T-cell (primary cell): ENCODE data around the gene TRNT1. TPM values are rescaled to one million over a fixed set of nuclear protein-coding genes. Genes with fewer than 3 reads are reported as not detected.

Experiments used
- ATAC-seq, 4 experiments: fragments of 200-7000 bp in 3 of 4; fragments of 150-1000 bp in 1 of 4; cut with Tn5 transposase; replicated peaks in 1 of 4; 1 replicate in 3 of 4; 2 replicates in 1 of 4; pipeline ENCODE4 v1.10.0; 2021; ENCODE audit warnings: moderate library complexity in 3 of 4, mild to moderate bottlenecking in 2 of 4, moderate number of reproducible peaks in 1 of 4
- CTCF ChIA-PET, 2 donors: fragments of 300-600 bp; sonication (Branson Sonifier 250); formaldehyde crosslinking; loops; one replicate each; lab custom pipeline; 2022; ENCODE audit warnings: antibody characterized with exemption in 2 of 2; lab: Charles Lee
- POLR2A ChIA-PET, 2 donors: fragments of 300-600 bp; sonication (Branson Sonifier 250); formaldehyde crosslinking; loops; one replicate each; lab custom pipeline; 2022; ENCODE audit warnings: antibody characterized with exemption in 2 of 2; lab: Charles Lee
- DNase-seq, 35 experiments: peaks; one replicate each; pipeline versions ENCODE4 v3.0.0 to v3.0.0-alpha.2; 2013 to 2023
- H3K27ac ChIP-seq: one replicate; pipeline ENCODE4 v1.5.1; 2013; ENCODE audit warnings: low read length
- H3K27me3 ChIP-seq, 2 experiments: replicated peaks in 1 of 2; 1 replicate in 1 of 2; 2 replicates in 1 of 2; pipeline versions ENCODE4 v1.6.1 to v1.7.0; 2013; ENCODE audit warnings: low read length in 1 of 2, mixed read lengths in 1 of 2; ENCODE audit not compliant: control insufficient read depth in 2 of 2, insufficient read depth in 2 of 2; ENCODE audit errors: extremely low read depth in 1 of 2
- H3K36me3 ChIP-seq, 2 donors: 1 replicate in 1 of 2; 2 replicates in 1 of 2; pipeline versions ENCODE4 v1.6.1 to v1.7.0; 2013; ENCODE audit warnings: low read length in 1 of 2; ENCODE audit not compliant: control insufficient read depth in 2 of 2, insufficient read depth in 1 of 2; ENCODE audit errors: extremely low read depth in 1 of 2
- H3K4me1 ChIP-seq, 2 experiments: 1 replicate in 1 of 2; 2 replicates in 1 of 2; pipeline versions ENCODE4 v1.6.1 to v1.7.0; 2013; ENCODE audit warnings: low read length in 2 of 2, mixed read lengths in 1 of 2; ENCODE audit not compliant: insufficient read depth in 2 of 2, control insufficient read depth in 1 of 2; ENCODE audit errors: extremely low read depth in 1 of 2
- H3K4me3 ChIP-seq, 2 donors: 1 replicate in 1 of 2; 2 replicates in 1 of 2; pipeline versions ENCODE4 v1.5.1 to v1.7.0; 2013; ENCODE audit warnings: mild to moderate bottlenecking in 2 of 2, low read length in 1 of 2, moderate library complexity in 1 of 2; ENCODE audit not compliant: control insufficient read depth in 1 of 2; ENCODE audit errors: extremely low read depth in 1 of 2
- H3K9me3 ChIP-seq: 2 replicates; pipeline ENCODE4 v1.7.0; 2013
- H3K27ac Mint-ChIP-seq, 2 donors: one replicate each; pipeline ENCODE4 v1.8.0; 2020 to 2021; ENCODE audit warnings: mild to moderate bottlenecking in 2 of 2, mixed read lengths in 2 of 2
- H3K27me3 Mint-ChIP-seq, 2 donors: one replicate each; pipeline ENCODE4 v1.8.0; 2021 to 2022; ENCODE audit warnings: mixed read lengths in 2 of 2
- H3K36me3 Mint-ChIP-seq: one replicate; pipeline ENCODE4 v1.8.0; 2021; ENCODE audit warnings: mixed read lengths
- H3K4me1 Mint-ChIP-seq, 3 donors: one replicate each; pipeline ENCODE4 v1.8.0; 2020 to 2022; ENCODE audit warnings: mixed read lengths in 3 of 3, mild to moderate bottlenecking in 1 of 3
- H3K4me3 Mint-ChIP-seq, 3 donors: one replicate each; pipeline ENCODE4 v1.8.0; 2020 to 2022; ENCODE audit warnings: mild to moderate bottlenecking in 3 of 3, mixed read lengths in 3 of 3, moderate library complexity in 3 of 3
- H3K9me3 Mint-ChIP-seq, 3 donors: one replicate each; pipeline ENCODE4 v1.8.0; 2020 to 2022; ENCODE audit warnings: mixed read lengths in 3 of 3
- WGBS: methylation state at CpG from one replicate; pipeline ENCODE4 v1.1.5; 2013; ENCODE audit warnings: missing lambda C conversion rate; ENCODE audit not compliant: insufficient coverage; 5-methylcytosine and 5-hydroxymethylcytosine counted together
- total RNA-seq, 35 experiments: library from RNA in 6 of 35; stranded (reverse) in 6 of 35; fragments of 120-200 nt in 1 of 35; gene quantifications; one replicate each; pipeline versions ENCODE4 v1.2.1 to v1.2.4 and lab custom pipeline; 2013 to 2026

Gene TRNT1
- total RNA-seq, 5 donors from 2014 or later (not counting 1 experiment from before 2014, with no cell fraction given): 28.6 to 38.9 (median 37.5) TPM

GRCh38 chr3:3189961-3190360 is 63.2 kb downstream of the TRNT1 start:
- H3K27me3 Mint-ChIP-seq: no peaks in the 10 kb centered on the region
- Histone ChIP-seq H3K36me3 (no peaks in the 10 kb centered on the region), H3K4me3 (no peak overlapping the region), H3K4me1 (peaks cover 18 to 39% of the 10 kb centered on the region in 2 experiments), H3K27ac (peak overlapping the region; percentile 21), H3K9me3 (peaks cover 2% of the 10 kb centered on the region), H3K27me3 (no peaks in the 10 kb centered on the region)
- ChIA-PET POLR2A (interaction anchor here in 1 of 2 donors (0.9 kb wide), 1 partner anchor 13 kb away, joined by 3 read pairs; no protein-coding TSS in a partner anchor), CTCF (interaction anchor here in 1 of 2 donors (0.6 kb wide), 1 partner anchor 432 kb away, joined by 3 read pairs; no protein-coding TSS in a partner anchor)
- no CpG with 5 or more reads among the region's 1 CpG for WGBS
- no peak for DNase-seq
- peaks cover 47 to 49% (median 49%) of the 10 kb centered on the region in 3 donors for H3K4me1 Mint-ChIP-seq
- ATAC-seq: no peak
- H3K4me3 Mint-ChIP-seq: peak overlapping the region in 1 of 3 donors; percentile 23
- H3K27ac Mint-ChIP-seq: peak overlapping the region; percentile 89 to 91
- H3K36me3 Mint-ChIP-seq: peaks cover 8% of the 10 kb centered on the region
- peaks cover 11 to 15% (median 15%) of the 10 kb centered on the region in 3 donors for H3K9me3 Mint-ChIP-seq

GRCh38 chr3:3191675-3192285 is 65.0 kb downstream of the TRNT1 start:
- H3K27me3 ChIP-seq: no peaks in the 10 kb centered on the region
- no CpG with 5 or more reads among the region's 4 CpGs for WGBS
- Mint-ChIP-seq H3K4me1 (peaks cover 52 to 61% (median 53%) of the 10 kb centered on the region in 3 donors), H3K9me3 (peaks cover 0 to 5% (median 3%) of the 10 kb centered on the region in 3 donors), H3K27ac (peak overlapping the region; percentile 96), H3K4me3 (peak overlapping the region; percentile 32 to 78 (median 58)), H3K36me3 (no peaks in the 10 kb centered on the region), H3K27me3 (no peaks in the 10 kb centered on the region)
- ChIA-PET POLR2A (interaction anchor here in 1 of 2 donors (0.7 kb wide), 2 partner anchors 19 to 188 kb away, joined by 3 read pairs; no protein-coding TSS in a partner anchor), CTCF (interaction anchor here (0.6 to 1.4 kb wide), 7 partner anchors 9 to 21 kb away, joined by 3 to 13 read pairs (median 3); partner anchors contain the start of gene CRBN (in 1 of the 2))
- peak overlapping the region; percentile 75 for H3K27ac ChIP-seq
- H3K4me3 ChIP-seq: peak overlapping the region in 1 of 2 donors; percentile 20
- H3K9me3 ChIP-seq: peaks cover 1% of the 10 kb centered on the region
- DNase-seq (peak in 13 of 35 experiments; percentile 5 to 58 (median 19)), ATAC-seq (peak; percentile 85 to 91 (median 88))
- H3K4me1 ChIP-seq: peaks cover 18 to 39% of the 10 kb centered on the region in 2 experiments
- H3K36me3 ChIP-seq: no peaks in the 10 kb centered on the region

DNA sequence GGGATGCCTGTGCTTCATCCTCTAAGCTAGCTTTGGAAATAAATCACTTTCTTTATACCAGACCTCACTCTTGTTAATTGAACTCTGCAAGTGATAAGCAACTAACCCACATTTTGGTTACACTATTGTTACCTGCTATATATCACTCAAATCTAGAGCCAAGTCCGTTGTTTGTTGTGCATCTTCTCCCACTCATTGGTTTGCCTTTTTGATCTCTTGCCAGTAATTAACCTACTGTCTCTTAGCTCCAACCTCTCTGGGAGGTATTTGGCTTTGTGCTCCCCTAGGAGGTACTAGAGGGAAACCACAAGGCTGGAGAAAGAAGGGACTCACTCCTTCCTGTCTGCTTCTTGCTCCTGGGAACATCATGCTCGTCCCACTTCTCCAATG is 65.5 kb downstream of the TRNT1 start:
- peak overlapping the region in 1 of 2 donors; percentile 20 for H3K4me3 ChIP-seq

GRCh38 chr3:3194861-3195260 is 68.1 kb downstream of the TRNT1 start:
- ATAC-seq (no peak), DNase-seq (no peak)
- no peaks in the 10 kb centered on the region for H3K9me3 Mint-ChIP-seq
- H3K4me1 Mint-ChIP-seq: peaks cover 42 to 49% (median 42%) of the 10 kb centered on the region in 3 donors
- Histone ChIP-seq H3K27ac (no peak overlapping the region), H3K36me3 (no peaks in the 10 kb centered on the region), H3K4me1 (peaks cover 15 to 28% of the 10 kb centered on the region in 2 experiments), H3K9me3 (no peaks in the 10 kb centered on the region), H3K27me3 (no peaks in the 10 kb centered on the region), H3K4me3 (no peak overlapping the region)
- ChIA-PET CTCF (interaction anchor here in 1 of 2 donors (0.7 to 2.3 kb wide), 2 partner anchors 17 to 1926 kb away, joined by 3 to 6 read pairs; no protein-coding TSS in a partner anchor), POLR2A (no interaction called here)
- H3K36me3 Mint-ChIP-seq: no peaks in the 10 kb centered on the region
- H3K4me3 Mint-ChIP-seq: no peak overlapping the region
- peak overlapping the region in 1 of 2 donors; percentile 42 for H3K27ac Mint-ChIP-seq
- H3K27me3 Mint-ChIP-seq: no peaks in the 10 kb centered on the region

More for the DNA sequence above, 65.5 kb downstream of the TRNT1 start:
- H3K9me3 Mint-ChIP-seq: peaks cover 0 to 4% (median 2%) of the 10 kb centered on the region in 3 donors
- ChIA-PET POLR2A (interaction anchor here in 1 of 2 donors (0.7 kb wide), 1 partner anchor 19 kb away, joined by 3 read pairs; no protein-coding TSS in a partner anchor), CTCF (interaction anchor here (0.6 to 1.4 kb wide), 7 partner anchors 8 to 21 kb away, joined by 3 to 13 read pairs (median 3); partner anchors contain the start of gene CRBN (in 1 of the 2))
- peak in 1 of 35 experiments; percentile 17 for DNase-seq
- Histone ChIP-seq H3K4me1 (peaks cover 18 to 39% of the 10 kb centered on the region in 2 experiments), H3K9me3 (no peaks in the 10 kb centered on the region), H3K27ac (peak overlapping the region; percentile 75), H3K36me3 (no peaks in the 10 kb centered on the region), H3K27me3 (no peaks in the 10 kb centered on the region)
- peak; percentile 35 to 55 (median 42) for ATAC-seq
- peaks cover 53 to 61% (median 53%) of the 10 kb centered on the region in 3 donors for H3K4me1 Mint-ChIP-seq
- H3K36me3 Mint-ChIP-seq: no peaks in the 10 kb centered on the region
- WGBS: 14% methylated on average over 1 of the region's 2 CpGs
- H3K4me3 Mint-ChIP-seq: peak overlapping the region; percentile 32 to 78 (median 58)
- peak overlapping the region; percentile 96 for H3K27ac Mint-ChIP-seq
- H3K27me3 Mint-ChIP-seq: no peaks in the 10 kb centered on the region

- no peak overlapping the region for H3K27ac Mint-ChIP-seq
- no peak overlapping the region for H3K4me3 Mint-ChIP-seq
- Histone ChIP-seq H3K27me3 (no peaks in the 10 kb centered on the region), H3K4me3 (no peak overlapping the region), H3K27ac (no peak overlapping the region), H3K9me3 (no peaks in the 10 kb centered on the region), H3K4me1 (peaks cover 12 to 18% of the 10 kb centered on the region in 2 experiments), H3K36me3 (no peaks in the 10 kb centered on the region)
- no peaks in the 10 kb centered on the region for H3K36me3 Mint-ChIP-seq
- ATAC-seq (no peak), DNase-seq (peak in 1 of 35 experiments; percentile 8)
- H3K4me1 Mint-ChIP-seq: peaks cover 34 to 45% (median 36%) of the 10 kb centered on the region in 3 donors
- H3K9me3 Mint-ChIP-seq: no peaks in the 10 kb centered on the region
- no CpG with 5 or more reads among the region's 6 CpGs for WGBS
- POLR2A ChIA-PET: no interaction called here
- CTCF ChIA-PET: interaction anchor here (0.5 to 1.5 kb wide), 2 partner anchors 1091 to 1094 kb away, joined by 3 to 5 read pairs; no protein-coding TSS in a partner anchor
- no peaks in the 10 kb centered on the region for H3K27me3 Mint-ChIP-seq
Observed at GRCh38 chr3:3196148-3196861, 69.6 kb downstream of the TRNT1 start.
